ENCODE results near the gene MUC7. TPM values are rescaled to one million over a fixed set of nuclear protein-coding genes. Genes with fewer than 3 reads are reported as not detected.
"Not testable (repeated sequence)": the region's sequence is repeated elsewhere in the genome, so short reads cannot be mapped to it uniquely, and the experiment has no call there.

MUC7 gene
- total and polyA plus RNA-seq, 12 donors, result not detected

DNA sequence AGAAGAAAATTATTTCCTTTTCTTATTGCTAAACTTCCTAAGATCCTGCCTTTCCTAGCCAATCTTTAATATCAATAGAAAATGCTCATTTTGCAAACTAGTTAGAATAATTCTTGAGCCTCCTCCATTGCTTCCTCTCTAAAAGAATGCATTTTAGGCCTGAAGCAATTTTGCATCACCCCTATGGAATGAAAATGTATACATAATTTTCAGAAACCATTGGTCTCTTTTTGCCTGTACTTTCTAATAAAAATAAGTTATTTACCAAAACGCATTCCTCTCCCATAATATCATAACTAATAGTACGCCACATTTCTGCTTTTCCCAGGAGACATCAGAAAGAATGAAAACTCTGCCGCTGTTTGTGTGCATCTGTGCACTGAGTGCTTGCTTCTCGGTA is 1.7 kb downstream of the MUC7 start:
- TF ChIP-seq CTCF (IDR thresholded peaks at IDR 0.05), result no peak
- DNase-seq, result no peak
- WGBS, 2 donors, result 80% methylated on average over 4 of the region's 4 CpGs
- no peak overlapping the region for H3K27ac ChIP-seq
- intact Hi-C loops (cut with DNase I), result loop anchor here in 1 of 10 donors (2.0 kb wide), 1 partner anchor 51 kb away; no protein-coding TSS in a partner anchor
- peaks cover 0 to 10% (median 0%) of the 10 kb centered on the region in 11 donors for H3K9me3 ChIP-seq
- no peak overlapping the region for H3K4me3 ChIP-seq
- H3K36me3 ChIP-seq, result no peaks in the 10 kb centered on the region
- H3K27me3 ChIP-seq, result no peaks in the 10 kb centered on the region
- no peaks in the 10 kb centered on the region for H3K4me1 ChIP-seq
- no peak for ATAC-seq

- WGBS, 2 donors, result 76 to 84% methylated on average over 3 of the region's 3 CpGs
- Histone ChIP-seq H3K36me3 (no peaks in the 10 kb centered on the region), H3K27ac (no peak overlapping the region), H3K4me3 (no peak overlapping the region), H3K9me3 (no peaks in the 10 kb centered on the region), H3K4me1 (no peaks in the 10 kb centered on the region), H3K27me3 (no peaks in the 10 kb centered on the region)
- TF ChIP-seq CTCF (IDR thresholded peaks at IDR 0.05), result no peak
- ATAC-seq (no peak), DNase-seq (no peak)
- intact Hi-C loops (cut with DNase I), result no loop called here
These were observed 16.8 kb downstream of the MUC7 start for GRCh38 chr4:70488748-70489147.

DNA sequence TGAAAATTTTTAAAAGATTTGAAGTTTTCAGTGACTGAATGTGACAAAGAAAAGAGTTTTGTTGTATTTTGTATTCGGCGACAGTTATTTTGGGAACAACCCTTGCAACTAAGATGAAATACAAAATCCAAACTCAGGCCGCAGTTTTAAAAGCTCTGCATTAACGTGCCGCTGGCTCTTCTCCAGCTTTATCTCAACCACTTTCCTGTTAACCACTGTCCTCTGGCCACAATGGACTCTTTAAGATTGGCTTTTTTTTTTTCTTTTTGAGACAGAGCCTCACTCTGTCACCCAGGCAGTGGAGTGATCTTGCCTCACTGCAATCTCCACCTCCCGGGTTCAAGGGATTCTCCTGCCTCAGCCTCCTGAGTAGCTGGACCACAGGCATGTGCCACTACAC is 24.2 kb downstream of the MUC7 start:
- TF ChIP-seq CTCF (IDR thresholded peaks at IDR 0.05), result no peak
- DNase-seq (no peak), ATAC-seq (no peak)
- 54 to 73% methylated on average over 6 of the region's 6 CpGs for WGBS, 2 donors
- no peak overlapping the region for H3K4me3 ChIP-seq
- H3K27ac ChIP-seq, result no peak overlapping the region
- intact Hi-C loops (cut with DNase I), result no loop called here
- no peaks in the 10 kb centered on the region for H3K36me3 ChIP-seq
- no peaks in the 10 kb centered on the region for H3K4me1 ChIP-seq
- peaks cover 0 to 4% (median 0%) of the 10 kb centered on the region in 7 donors for H3K27me3 ChIP-seq
- H3K9me3 ChIP-seq, result no peaks in the 10 kb centered on the region

DNA sequence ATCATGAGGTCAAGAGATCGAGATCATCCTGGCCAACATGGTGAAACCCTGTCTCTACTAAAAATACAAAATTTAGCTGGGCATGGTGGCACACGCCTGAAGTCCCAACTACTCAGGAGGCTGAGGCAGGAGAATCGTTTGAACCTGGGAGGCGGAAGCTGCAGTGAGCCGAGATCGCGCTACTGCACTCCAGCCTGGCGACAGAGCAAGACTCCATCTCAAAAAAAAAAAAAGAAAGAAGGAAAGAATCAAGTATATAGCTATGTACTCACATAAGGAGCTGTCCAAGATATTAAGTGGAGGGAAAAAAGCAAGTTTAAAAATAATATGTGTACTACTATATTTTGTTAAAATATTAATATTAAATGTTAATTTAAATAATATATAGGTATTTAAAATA is 29.8 kb downstream of the MUC7 start:
- H3K9me3 ChIP-seq, H3K4me3 ChIP-seq, ATAC-seq, H3K27ac ChIP-seq, H3K4me1 ChIP-seq, H3K36me3 ChIP-seq, DNase-seq: not testable (repeated sequence)
- H3K27me3 ChIP-seq, result peaks cover 0 to 11% (median 0%) of the 10 kb centered on the region in 7 donors
- 71 to 82% methylated on average over 8 of the region's 8 CpGs for WGBS, 2 donors
- intact Hi-C loops (cut with DNase I), result loop anchor here in 2 of 10 donors (5.0 to 10.0 kb wide), 3 partner anchors 625 to 817 kb away; no protein-coding TSS in a partner anchor

GRCh38 chr4:70504733-70505132 is 32.7 kb downstream of the MUC7 start:
- intact Hi-C loops (cut with DNase I), result loop anchor here in 2 of 10 donors (5.0 to 10.0 kb wide), 3 partner anchors 627 to 820 kb away; no protein-coding TSS in a partner anchor
- Histone ChIP-seq H3K36me3 (no peaks in the 10 kb centered on the region), H3K9me3 (no peaks in the 10 kb centered on the region), H3K27me3 (peaks cover 0 to 20% (median 0%) of the 10 kb centered on the region in 7 donors), H3K27ac (no peak overlapping the region), H3K4me1 (no peaks in the 10 kb centered on the region), H3K4me3 (no peak overlapping the region)
- WGBS, 2 donors, result 42 to 47% methylated on average over 4 of the region's 4 CpGs
- TF ChIP-seq CTCF (IDR thresholded peaks at IDR 0.05), result no peak
- DNase-seq (no peak), ATAC-seq (no peak)
